GM18870 (cell line): ENCODE data around the gene FCHSD2.
"Not testable (repeated sequence)": the region's sequence is repeated elsewhere in the genome, so short reads cannot be mapped to it uniquely, and the experiment has no call there.

Experiments
- ATAC-seq: cut with Tn5 transposase; IDR thresholded peaks from one replicate; pipeline ENCODE4 v1.9.1; 2021; ENCODE audit warnings: moderate library complexity; ENCODE audit not compliant: unreplicated experiment

The FCHSD2 gene

DNA sequence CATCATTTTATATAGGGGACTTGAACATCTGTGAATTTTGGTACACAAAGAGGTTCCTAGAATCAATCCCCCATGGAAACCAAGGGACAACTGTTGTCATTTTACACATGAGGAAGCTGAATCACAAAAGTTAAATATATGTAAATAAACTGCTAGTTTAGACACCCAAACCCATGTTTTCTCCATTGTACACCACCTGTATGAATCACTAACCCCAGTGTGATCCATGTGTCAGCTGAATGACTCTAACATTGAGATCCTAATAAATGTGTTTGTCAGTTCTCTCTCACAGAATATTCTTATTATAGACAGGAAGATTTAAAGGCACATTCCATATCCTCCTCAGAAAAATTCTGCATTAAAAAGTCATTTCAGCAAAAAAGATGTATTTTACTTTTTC is 244.6 kb downstream of the FCHSD2 start:
- no peak for ATAC-seq

- no peak for ATAC-seq
These were observed 245.7 kb downstream of the FCHSD2 start for GRCh38 chr11:72896431-72896830.

GRCh38 chr11:72890881-72891280 is 251.2 kb downstream of the FCHSD2 start:
- ATAC-seq: no peak

DNA sequence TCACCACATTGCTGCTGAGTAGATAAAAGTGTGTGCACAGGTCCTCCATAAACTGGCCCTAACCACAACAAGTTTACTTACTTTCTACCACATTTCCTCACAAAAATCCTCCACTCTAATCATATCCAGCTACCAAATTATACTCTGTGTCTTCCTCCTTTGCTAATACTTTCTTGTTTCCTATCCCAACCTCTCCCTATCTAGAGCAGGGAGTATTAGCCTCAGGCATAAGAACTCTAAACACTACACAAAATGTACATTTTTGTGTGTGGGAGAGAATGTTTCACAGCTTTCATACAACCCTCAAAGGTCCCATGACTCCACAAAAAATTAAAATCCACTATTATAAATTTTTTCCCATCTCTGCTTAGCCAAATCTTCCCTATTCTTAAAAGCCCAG is 255.5 kb downstream of the FCHSD2 start:
- no peak for ATAC-seq

GRCh38 chr11:72885749-72886609 is 256.1 kb downstream of the FCHSD2 start:
- no peak for ATAC-seq

GRCh38 chr11:72876147-72876546 is 266.0 kb downstream of the FCHSD2 start:
- ATAC-seq: no peak

DNA sequence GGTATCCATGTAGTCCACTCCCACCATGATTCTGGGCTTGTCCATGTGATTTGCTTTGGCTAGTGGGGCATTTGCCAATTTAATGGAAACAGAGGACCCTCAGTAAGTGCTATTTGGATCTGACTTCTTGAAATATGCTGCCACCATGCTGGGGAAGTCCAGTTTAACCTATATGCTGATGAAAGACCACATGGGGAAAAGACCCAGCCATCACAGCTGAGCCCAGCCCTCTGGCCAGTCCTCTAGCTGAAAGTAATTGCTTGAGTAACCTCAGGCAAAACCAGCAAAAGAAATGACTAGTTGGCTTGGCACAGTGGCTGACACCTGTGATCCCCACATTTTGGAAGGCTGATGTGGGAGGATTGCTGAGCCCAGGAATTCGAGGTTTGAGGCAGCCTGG is 266.4 kb downstream of the FCHSD2 start:
- no peak for ATAC-seq

DNA sequence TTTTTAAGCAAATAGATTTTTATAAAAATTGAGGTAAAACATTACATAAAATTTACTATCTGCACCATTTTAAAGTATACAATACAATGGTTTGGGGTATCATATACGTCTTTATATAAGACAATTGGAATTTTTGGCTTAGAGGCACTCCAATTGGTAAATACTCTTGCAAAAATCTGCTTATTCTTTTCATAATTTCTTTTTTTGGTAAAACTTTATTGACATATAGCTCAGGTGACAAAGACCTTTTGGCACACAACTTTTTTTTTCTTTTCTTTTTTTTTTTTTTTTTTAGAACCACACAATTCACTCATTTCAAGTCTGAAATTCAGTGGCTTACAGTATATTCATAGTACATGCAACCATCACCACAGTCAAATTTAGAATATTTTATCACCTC is 270.1 kb downstream of the FCHSD2 start:
- no peak for ATAC-seq

DNA sequence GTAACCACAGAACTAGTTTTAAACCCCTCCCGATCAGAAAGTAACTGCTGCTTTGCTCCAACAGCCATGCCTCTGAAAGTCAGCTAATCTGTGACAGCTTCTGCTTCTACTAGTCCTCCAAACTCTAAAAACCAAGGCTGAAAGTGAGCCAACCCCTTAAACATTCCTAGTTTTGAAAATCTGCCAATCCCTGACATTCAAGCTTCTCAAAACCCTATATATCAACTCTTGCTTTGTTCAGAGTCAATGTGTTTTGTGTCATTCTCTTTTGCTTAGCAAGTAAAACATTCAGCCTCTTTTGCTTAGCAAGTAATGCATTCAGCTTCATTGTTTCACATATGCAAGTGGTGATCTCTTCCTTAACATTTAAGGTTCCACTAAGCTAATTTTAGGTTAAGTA is 271.0 kb downstream of the FCHSD2 start:
- no peak for ATAC-seq

GRCh38 chr11:72869831-72870230 is 272.3 kb downstream of the FCHSD2 start:
- ATAC-seq: no peak

GRCh38 chr11:72867970-72868369 is 274.1 kb downstream of the FCHSD2 start:
- ATAC-seq: no peak

GRCh38 chr11:72864702-72865655 is 277.1 kb downstream of the FCHSD2 start:
- ATAC-seq: no peak

- no peak for ATAC-seq
These were observed 278.2 kb downstream of the FCHSD2 start for GRCh38 chr11:72863916-72864315.

- no peak for ATAC-seq
These were observed 279.0 kb downstream of the FCHSD2 start for GRCh38 chr11:72863091-72863490.

DNA sequence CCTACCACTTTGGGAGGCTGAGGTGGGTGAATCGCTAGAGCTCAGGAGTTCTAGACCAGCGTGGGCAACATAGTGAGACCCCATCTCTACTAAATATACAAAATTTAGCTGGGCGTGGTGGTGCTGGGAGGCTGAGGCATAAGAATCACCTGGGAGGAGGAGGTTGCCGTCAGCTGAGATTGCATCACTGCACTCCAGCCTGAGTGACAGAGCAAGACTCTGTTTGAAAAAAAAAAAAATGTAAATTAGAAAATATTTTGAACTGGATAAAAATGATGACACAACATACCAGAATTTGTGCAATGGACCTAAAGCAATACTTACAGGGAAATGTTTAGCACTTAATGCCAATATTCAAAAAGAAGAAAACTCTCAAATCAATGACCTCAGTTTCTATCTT is 281.5 kb downstream of the FCHSD2 start:
- no peak for ATAC-seq

GRCh38 chr11:72860010-72860409 is 282.1 kb downstream of the FCHSD2 start:
- no peak for ATAC-seq

GRCh38 chr11:72859126-72859525 is 283.0 kb downstream of the FCHSD2 start:
- ATAC-seq: no peak

DNA sequence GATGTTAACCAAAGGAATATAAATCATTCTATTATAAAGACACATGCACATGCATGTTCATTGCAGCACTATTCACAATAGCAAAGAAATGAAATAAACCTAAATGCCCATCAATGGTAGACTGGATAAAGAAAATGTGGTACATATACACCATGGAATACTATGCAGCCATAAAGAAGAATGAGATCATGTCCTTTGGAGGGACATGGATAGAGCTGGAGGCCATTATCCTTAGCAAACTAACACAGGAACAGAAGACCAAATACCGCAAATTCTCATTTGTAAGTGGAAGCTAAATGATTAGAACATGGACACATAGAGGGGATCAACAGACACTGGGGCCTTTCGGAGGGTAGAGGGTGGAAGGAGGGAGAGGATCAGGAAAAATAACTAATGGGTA is 283.9 kb downstream of the FCHSD2 start:
- ATAC-seq: not testable (repeated sequence)

- no peak for ATAC-seq
These were observed 285.4 kb downstream of the FCHSD2 start for GRCh38 chr11:72856551-72857345.

- no peak for ATAC-seq
These were observed 286.1 kb downstream of the FCHSD2 start for GRCh38 chr11:72856065-72856464.

- no peak for ATAC-seq
These were observed 290.4 kb downstream of the FCHSD2 start for GRCh38 chr11:72851726-72852125.
